Stimulated activated CD4-positive, alpha-beta T cell treated with anti-CD3 and anti-CD28 coated beads, Interleukin-12 subunit alpha, Interleukin-12 subunit beta, amount 100 ng/mL, for 24 hours (primary cell): Measurements from ENCODE around the gene MFAP2.
"Not testable (repeated sequence)": the region's sequence is repeated elsewhere in the genome, so short reads cannot be mapped to it uniquely, and the experiment has no call there.

Source experiments
- DNase-seq, 2 experiments: peaks; one replicate each; pipeline ENCODE4 v3.0.0-alpha.2; 2020; ENCODE audit warnings: low read depth in 2 of 2

MFAP2 gene

DNA sequence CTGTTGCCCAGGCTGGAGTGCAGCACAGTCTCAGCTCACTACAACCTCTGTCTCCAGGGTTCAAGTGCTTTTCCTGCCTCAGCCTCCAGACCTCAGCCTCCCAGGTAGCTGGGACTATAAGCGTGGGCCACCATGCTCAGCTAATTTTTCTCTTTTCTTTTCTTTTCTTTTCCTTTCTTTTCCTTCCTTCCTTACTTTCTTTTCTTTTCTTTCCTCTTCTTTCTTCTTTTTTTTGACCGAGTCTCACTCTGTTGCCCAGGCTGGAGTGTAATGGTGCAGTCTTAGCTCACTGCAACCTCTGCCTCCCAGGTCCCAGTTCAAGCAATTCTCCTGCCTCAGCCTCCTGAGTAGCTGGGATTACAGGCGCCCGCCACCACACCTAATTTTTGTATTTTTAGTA, 16.3 kb downstream of the MFAP2 start:
- not testable (repeated sequence) for DNase-seq

DNA sequence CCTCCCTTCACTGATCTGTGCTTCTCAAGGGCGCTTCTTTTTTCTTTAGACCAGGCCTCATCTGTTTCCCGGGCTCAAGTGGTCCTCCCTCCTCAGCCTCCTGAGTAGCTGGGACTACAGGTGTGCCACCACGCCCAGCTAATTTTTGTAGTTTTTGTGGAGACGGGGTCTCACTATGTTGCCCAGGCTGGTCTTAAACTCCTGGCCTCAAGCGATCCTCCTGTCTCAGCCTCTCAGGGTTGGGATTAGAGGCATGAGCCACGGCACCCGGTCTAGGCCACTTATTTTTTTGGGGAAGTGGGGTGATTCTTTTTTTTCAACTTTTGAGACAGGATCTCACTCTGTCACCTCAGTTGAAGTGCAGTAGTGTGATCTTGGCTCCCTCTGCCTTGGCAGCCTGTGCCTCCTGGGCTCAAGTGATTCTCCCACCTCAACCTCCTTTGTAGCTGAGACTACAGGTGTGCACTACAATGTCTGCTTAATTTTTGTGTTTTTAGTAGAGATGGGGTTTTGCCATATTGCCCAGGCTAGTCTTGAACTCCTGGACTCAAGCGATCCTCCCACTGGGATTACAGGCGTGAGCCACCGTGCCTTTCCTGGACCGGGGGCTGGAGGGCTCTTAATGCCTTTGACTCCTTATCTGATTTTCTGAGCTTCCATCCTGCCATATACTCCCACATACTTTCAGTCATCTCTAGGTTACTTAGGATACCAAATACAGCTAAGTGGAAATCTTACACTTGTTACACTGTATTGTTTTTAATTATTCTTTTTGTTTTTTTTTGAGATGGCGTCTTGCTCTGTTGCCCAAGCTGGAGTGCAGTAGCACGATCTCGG, 18.9 kb downstream of the MFAP2 start:
- no peak for DNase-seq

DNA sequence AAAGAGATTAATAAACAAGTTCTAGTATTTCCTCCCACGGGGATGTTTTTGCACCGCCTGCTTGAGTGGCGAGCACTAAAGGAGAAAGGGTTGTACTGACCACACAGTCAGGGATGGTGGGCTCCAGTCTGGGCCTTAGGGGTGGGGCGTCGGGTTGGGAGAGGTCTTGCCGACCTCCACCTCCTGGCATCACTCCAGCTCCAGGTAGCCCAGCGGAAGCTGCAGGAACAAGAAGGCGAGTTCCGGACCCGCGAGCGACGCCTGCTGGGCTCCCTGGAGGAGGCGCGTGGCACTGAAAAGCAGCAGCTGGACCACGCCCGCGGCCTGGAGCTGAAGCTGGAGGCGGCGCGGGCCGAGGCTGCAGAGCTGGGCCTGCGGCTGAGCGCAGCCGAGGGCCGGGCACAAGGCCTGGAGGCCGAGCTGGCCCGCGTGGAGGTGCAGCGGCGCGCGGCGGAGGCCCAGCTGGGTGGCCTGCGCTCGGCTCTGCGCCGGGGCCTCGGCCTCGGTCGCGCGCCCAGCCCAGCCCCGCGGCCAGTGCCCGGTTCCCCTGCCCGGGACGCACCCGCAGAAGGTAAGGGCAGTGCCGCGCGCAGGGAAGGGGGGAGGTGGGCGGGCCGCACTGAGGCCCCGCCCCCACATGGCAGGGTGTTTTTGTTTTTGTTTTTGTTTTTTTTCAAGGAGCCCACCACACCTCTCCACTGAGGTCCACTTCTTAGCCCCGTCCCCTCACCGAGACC, 19.7 kb downstream of the MFAP2 start:
- DNase-seq, result peak; percentile 60 to 83

DNA sequence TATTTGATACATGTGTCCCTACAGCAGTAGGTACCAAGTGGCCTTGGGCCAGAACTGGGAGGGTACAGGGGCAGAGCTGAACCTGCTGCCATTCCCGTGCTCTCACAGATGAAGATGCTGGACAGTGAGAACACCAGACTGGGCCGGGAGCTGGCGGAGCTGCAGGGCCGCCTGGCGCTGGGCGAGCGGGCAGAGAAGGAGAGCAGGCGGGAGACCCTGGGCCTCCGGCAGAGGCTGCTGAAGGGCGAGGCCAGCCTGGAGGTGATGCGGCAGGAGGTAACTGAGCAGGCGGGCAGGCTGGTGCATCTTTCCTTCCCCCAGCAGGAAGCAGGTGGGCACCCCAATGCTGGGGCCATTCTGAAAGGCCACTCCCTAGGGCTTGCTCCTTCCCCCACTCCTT, 21.9 kb downstream of the MFAP2 start:
- DNase-seq, result no peak

DNA sequence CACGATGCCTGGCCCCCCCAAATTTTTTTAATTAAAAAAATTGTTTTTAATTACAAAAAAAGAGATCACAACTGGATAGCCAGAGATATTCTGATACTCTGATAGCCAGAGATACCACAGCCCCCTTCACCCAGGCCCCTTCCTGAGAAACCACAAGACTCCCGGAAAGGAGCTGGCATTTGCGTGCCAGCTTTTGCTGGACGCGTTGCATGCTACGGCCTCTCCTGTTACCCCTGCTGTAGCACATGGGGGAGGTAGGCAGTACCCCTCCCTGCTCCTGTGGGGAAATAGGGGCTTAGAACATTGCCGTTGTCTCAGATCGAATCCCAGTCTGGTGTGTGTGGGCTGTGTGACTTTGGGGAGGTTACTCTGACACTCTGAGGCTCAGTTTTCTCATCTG, 22.7 kb downstream of the MFAP2 start:
- no peak for DNase-seq

DNA sequence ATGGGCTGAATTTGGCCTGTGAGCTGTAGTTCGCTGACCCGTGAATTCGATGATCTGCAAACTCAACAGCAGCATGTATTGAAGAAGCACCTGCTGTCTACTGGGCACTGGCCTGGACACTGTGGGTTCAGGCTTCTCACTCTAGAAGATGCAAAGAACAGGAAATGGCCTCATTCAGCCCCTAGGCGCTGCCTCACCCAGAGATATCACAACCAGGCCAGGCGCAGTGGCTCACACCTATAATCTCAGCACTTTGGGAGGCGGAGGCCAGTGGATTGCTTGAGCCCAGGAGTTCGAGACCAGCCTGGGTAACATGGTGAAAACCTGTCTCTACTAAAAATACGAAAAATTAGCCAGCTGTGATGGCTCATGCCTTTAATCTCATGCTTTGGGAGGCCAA, 23.6 kb downstream of the MFAP2 start:
- DNase-seq, result no peak

DNA sequence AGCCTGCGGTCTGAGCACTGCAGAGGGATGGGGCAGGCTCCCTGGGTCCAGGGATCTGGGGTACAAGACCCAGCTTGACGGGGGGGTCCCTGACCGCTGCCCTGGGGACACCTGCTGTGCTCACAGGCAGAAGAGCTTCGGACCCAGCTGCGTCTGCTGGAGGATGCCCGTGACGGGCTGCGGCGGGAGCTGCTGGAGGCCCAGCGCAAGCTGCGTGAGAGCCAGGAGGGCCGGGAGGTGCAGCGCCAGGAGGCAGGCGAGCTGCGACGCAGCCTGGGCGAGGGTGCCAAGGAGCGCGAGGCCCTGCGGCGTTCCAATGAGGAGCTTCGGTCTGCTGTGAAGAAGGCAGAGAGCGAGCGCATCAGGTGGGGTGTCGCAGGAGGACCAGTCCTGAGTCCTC, 25.2 kb downstream of the MFAP2 start:
- DNase-seq, result no peak

DNA sequence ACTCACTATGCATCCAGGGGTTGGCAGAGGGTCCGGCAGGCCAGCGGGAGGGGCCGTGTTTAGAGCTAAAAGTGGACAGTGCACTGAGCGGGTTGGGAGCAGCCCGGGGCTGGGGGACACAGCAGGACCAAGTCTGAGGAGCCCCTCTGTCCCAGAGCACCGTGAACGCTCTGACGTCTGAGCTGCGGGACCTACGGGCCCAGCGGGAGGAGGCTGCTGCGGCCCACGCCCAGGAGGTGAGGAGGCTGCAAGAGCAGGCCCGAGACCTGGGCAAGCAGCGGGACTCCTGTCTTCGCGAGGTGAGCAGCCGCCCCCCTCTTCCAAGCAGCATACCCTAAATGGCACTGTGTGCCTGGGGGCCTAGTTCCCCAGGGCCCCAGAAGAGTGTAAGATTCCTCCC, 25.8 kb downstream of the MFAP2 start:
- no peak for DNase-seq

DNA sequence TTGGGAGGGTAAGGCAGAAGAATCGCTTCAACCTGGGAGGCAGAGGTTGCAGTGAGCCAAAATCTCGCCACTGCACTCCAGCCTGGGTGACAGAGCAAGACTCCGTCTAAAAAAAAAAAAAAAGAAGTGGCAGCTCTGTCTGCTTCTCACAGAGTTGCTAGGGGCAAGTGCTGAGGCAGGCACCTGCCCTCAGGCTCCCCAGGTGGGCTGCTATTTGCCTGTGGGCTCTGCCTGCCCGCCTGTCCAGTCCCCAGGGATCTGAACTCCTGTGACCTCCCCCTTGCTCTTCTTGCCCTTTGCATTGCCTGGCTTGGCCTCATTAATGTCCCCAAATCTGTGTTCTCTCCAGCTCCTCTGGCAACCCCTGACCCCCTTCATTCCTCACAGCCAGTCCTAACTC, 28.0 kb downstream of the MFAP2 start:
- not testable (repeated sequence) for DNase-seq

DNA sequence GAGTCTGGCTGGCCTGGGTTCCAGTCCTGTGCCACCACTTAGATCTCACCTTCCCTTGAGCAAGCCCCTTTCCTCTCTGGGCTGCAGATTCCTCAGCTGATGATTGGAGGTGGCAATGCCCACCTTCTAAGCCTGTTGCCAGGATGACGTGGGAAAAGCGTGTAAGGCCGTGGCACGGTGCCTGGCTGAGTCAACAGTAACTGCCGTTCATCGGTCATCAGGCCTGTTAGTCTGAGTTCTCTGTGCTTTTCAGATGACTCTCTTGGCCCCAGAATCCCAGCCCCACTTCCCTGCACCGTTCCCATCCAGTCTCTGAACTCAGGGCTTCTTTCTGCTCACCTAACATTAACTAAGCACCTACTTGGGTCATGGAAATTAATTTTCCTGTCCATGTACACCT, 31.4 kb downstream of the MFAP2 start:
- not testable (repeated sequence) for DNase-seq

DNA sequence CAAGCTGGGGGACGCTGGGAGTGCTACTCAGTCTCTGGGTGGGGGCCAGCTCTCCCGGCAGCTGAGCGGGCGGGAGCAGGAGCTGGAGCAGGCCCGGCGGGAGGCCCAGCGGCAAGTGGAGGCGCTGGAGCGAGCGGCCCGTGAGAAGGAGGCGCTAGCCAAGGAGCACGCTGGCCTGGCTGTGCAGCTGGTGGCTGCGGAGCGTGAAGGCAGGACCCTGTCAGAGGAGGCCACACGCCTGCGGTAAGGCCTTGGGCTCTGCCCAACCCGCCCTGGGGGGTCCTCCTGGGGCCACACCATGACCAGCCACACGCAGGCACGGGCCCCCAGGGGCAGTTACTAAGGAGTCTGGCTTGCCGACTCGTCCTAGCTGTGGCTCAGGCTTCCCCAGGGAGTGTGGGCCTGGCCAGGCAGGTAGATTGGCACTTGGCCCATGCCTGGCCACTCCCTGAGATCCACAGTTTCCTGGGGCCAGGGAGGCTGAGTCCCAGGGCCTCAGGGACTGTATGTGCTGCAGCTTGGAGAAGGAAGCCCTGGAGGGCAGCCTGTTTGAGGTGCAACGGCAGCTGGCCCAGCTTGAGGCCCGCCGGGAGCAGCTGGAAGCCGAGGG, 32.0 kb downstream of the MFAP2 start:
- DNase-seq, result not testable (repeated sequence)

DNA sequence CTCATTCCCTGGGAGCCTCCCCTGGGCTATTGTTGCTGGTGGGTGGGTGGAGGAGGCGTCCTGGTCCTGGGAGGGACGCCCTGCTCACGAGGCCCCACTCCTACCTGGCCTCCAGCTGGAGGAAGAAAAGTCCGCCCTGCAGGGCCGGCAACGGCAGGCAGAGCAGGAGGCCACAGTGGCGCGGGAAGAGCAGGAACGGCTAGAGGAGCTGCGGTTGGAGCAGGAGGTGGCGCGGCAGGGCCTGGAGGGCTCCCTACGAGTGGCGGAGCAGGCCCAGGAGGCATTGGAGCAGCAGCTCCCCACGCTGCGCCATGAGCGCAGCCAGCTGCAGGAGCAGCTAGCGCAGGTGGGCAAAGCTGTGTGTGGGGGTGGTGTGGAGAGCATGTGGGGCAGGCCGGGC, 33.8 kb downstream of the MFAP2 start:
- no peak for DNase-seq

DNA sequence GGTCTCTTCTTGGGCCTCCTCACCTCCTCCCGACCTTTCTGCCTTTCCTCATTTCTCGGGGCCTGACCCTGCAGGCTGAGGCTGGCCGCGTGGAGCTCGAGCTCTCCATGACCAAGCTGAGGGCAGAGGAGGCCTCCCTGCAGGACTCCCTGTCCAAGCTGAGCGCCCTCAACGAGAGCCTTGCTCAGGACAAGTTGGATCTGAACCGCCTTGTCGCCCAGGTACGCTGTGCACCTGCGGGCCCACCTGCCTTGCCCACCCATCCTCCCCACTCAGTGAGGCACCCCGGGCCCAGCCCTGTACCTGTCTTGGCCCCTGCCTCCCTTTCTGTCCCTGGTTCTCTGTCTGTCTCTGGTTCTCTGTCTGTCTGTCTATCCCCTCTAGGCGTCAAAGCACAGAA, 34.2 kb downstream of the MFAP2 start:
- DNase-seq, result not testable (repeated sequence)

DNA sequence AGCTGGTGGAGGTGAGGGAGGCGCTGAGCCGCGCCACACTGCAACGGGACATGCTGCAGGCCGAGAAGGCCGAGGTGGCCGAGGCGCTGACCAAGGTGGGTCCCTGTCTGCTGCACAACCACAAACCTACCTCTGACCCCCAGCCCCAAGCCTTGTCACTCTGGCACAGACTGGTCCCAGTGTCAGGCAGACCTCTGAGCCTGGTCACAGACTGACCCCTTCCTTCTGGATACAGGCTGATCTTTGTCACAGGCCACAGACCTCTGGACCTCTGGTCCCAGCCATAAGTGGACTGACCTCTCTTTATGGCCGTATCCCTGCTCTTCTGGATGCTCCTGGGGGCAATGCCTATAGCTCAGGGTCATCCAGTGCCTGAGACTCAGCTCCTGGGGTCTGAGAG, 34.9 kb downstream of the MFAP2 start:
- not testable (repeated sequence) for DNase-seq

DNA sequence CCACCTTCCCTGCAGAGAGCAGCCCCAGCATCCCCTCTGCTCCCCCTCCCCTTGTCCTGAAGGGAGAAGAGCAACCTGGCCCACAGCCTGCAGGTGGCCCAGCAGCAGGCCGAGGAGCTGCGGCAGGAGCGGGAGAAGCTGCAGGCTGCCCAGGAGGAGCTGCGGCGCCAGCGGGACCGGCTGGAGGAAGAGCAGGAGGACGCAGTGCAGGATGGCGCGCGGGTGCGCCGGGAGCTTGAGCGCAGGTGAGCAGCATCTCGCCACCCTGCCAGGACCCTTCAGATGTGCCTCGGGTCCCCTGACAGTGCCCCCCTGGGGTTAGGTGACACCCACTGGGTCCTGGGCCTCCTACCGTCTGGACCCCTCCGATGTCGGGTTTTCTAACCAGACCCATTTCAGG, 36.4 kb downstream of the MFAP2 start:
- no peak for DNase-seq

DNA sequence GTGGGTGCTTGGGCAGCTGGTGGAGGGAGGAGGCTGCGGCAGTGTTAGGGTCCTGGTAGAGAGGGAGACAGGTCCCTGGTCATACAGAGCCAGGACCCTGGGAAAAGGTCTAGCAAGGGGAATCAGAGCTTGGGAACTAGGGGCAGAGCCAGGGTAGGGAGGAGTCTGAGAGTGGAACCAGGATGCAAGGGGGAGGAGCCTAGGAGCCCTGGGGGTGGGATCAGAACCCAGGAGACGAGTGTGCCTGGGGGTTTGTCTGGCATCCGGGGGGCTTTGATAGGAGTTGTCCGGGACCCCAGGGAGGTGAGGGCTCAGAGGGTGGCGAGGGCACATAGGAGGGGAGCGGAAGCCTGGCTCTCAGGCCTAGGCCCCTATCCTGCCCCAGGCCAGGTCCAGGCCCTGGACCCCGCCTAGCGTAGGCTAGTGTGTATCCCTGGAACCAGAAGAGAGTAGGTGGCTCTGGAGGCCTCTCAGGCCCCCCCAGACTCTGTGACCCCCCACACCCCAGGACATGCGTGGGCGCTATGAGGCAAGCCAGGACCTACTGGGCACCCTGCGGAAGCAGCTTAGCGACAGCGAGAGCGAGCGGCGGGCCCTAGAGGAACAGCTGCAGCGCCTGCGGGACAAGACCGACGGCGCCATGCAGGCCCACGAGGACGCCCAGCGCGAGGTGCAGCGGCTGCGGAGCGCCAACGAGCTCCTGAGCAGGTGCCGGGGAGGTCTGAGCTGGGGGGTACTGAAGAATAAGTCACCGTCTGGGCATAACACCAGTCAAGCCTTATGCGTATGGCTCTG, 40.8 kb downstream of the MFAP2 start:
- not testable (repeated sequence) for DNase-seq

DNA sequence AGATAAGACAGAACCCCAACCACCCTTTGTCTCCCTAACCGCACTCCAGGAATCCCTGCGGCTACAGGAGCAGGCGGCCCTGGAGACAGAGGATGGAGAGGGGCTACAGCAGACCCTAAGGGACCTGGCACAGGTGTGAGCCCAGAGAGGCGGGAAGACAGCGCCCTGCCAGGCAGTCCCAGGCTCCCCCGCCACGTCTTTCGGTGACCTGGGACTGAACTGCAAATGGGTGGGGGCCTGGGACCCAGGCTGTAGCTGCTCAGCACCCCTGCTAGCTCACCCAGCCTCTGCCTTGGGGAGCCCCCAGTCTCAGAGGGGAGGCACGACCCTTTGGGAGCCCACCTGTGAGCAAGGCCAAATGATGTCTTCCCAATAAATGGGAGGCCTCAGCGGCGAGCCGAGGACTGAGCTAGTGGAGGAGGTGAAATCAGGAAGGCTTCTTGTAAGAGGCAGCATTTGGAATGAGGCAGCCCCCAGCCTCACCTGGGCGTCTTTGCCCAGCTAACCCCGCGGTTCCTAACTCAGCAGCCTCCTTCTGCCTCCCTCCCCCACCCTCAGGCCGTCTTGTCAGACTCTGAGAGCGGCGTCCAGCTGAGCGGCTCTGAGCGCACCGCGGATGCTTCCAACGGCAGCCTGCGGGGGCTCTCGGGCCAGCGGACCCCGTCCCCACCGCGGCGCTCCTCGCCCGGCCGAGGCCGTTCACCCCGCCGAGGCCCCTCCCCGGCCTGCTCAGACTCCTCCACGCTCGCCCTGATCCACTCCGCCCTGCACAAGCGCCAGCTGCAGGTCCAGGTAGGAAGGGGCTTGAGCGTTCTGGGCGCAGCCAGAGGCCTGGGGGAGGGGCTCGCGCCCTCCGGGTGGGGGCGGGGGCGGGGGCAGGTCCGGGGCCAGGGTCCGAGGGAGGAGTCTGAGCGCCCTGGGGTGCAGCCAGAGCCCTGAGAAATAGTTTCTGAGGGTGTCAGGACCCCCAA, 41.8 kb downstream of the MFAP2 start:
- no peak for DNase-seq

DNA sequence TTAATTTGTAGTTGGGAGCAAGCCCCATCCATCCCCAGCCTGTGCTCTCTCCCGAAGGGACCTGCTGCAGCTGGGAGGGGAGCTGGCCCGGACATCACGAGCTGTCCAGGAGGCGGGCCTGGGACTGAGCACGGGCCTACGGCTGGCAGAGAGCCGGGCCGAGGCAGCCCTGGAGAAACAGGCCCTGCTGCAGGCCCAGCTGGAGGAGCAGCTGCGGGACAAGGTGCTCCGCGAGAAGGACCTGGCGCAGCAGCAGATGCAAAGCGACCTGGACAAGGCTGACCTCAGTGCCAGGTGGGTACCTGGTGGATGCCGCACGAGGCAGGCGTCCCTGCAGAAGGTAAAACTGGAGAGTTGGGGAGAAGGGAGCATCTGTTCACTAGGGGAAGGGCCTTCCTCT, 43.8 kb downstream of the MFAP2 start:
- DNase-seq, result not testable (repeated sequence)

DNA sequence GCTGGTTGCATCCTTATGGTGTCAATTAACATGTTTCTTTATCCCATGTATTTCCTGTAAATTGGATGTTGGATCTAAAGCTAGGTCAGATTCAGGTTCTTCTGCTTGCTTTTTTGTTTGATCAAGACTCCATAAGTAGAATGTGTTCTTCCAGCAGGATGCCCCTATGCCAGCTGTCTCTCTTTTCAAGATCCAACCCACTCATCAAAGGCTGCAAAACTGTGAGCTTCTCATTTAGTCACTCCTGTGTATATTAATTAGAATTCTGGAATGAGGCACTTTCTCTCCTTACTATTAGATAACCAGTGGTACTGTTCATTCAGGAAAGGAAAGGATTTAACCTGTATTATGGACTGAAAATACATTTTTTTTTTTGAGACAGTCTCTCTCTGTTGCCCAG, 46.5 kb downstream of the MFAP2 start:
- not testable (repeated sequence) for DNase-seq

DNA sequence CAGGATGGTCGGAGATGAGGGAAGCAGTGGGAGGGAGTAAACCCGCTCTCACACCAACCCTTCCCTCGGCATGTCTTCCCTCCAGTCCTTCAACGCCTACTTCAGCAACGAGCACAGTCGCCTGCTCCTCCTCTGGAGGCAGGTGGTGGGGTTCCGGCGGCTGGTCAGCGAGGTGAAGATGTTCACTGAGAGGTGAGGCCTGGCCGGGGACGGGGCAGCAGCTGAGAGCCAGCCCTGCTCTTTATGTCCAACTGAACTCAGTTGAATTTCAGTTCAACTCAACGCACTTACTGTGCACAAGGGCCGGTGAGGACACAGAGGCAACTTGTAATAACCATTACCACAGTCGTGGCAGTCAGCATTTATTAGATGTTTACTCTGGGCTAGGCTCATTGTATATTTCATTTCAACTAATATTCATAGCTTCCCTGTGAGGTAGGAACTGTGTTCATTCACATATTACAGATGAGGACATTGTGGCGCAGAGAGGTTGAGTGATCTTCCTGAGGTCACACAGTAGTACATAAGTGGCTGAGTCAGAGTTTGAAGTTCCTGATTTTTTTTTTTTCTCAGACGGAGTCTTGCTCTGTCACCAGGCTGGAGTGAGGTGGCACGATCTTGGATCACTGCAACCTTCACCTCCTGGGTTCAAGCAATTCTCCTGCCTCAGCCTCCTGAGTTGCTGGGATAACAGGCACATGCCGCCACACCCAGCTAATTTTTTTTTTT, 49.0 kb downstream of the MFAP2 start:
- not testable (repeated sequence) for DNase-seq
